HEK293 (cell line): ENCODE data around the gene DENND2A.

ENCODE experiments used
- CTCF ChIA-PET: fragments of 350-600 bp; formaldehyde crosslinking; extraction: SDS; loops from one replicate; lab custom pipeline; 2021; ENCODE audit warnings: antibody characterized with exemption; lab: Yijun Ruan, JAX
- POLR2A ChIA-PET: fragments of 300-600 bp; formaldehyde crosslinking; extraction: SDS; loops from one replicate; lab custom pipeline; 2020; ENCODE audit warnings: antibody characterized with exemption, inconsistent platforms; lab: Yijun Ruan, JAX
- H3K27ac ChIP-seq: fragments of 200-500 bp; sonication (Bioruptor generic); 2 replicates; pipeline ENCODE4 v1.5.1; 2014; ENCODE audit warnings: low read depth, low read length, control low read depth, inconsistent platforms; ENCODE audit errors: extremely low read depth
- H3K36me3 ChIP-seq, 2 experiments: fragments of 200-500 bp in 1 of 2; sonication (Bioruptor generic) in 1 of 2; 1 replicate in 1 of 2; 2 replicates in 1 of 2; pipeline ENCODE4 v1.5.1; 2014 to 2017; ENCODE audit warnings: inconsistent platforms in 2 of 2, low read length in 2 of 2; ENCODE audit not compliant: control insufficient read depth in 2 of 2, insufficient read depth in 1 of 2
- H3K4me1 ChIP-seq: fragments of 200-500 bp; sonication (Bioruptor generic); 2 replicates; pipeline ENCODE4 v1.5.1; 2014; ENCODE audit warnings: mild to moderate bottlenecking, low read length, inconsistent platforms; ENCODE audit not compliant: control insufficient read depth, insufficient read depth
- H3K4me3 ChIP-seq: 2 replicates; pipeline ENCODE4 v1.5.1; 2011; ENCODE audit warnings: low read depth, mild to moderate bottlenecking, control low read depth, low read length, moderate library complexity
- H3K9me3 ChIP-seq: fragments of 200-500 bp; sonication (Bioruptor generic); 2 replicates; pipeline ENCODE4 v1.5.1; 2014; ENCODE audit warnings: low read depth, low read length, inconsistent platforms; ENCODE audit not compliant: control insufficient read depth, insufficient read depth
- ELK4 ChIP-seq: IDR thresholded peaks from 2 replicates; pipeline ENCODE4 v1.6.1; 2011; ENCODE audit warnings: mild to moderate bottlenecking, low read depth, low read length, borderline replicate concordance
- IKZF3 ChIP-seq: fragments of 450-650 bp; IDR thresholded peaks from 2 replicates; pipeline ENCODE4 v1.5.0; 2018; ENCODE audit warnings: missing biosample characterization, mild to moderate bottlenecking, missing genetic modification characterization, moderate library complexity
- KLF10 ChIP-seq: fragments of 450-650 bp; IDR thresholded peaks from 2 replicates; pipeline ENCODE4 v1.5.1; 2018; ENCODE audit warnings: missing biosample characterization, mild to moderate bottlenecking, missing genetic modification characterization
- MEIS1 ChIP-seq: sonication (generic); formaldehyde crosslinking; IDR thresholded peaks from 2 replicates; pipeline ENCODE4 v1.8.1; 2022; ENCODE audit warnings: missing genetic modification reagents, mild to moderate bottlenecking, borderline replicate concordance
- SETDB1 ChIP-seq: IDR thresholded peaks from one replicate; pipeline ENCODE4 v1.6.1; 2017; ENCODE audit warnings: mild to moderate bottlenecking, low read length, moderate library complexity, mixed read lengths; ENCODE audit not compliant: insufficient read length
- TRIM28 ChIP-seq: IDR thresholded peaks from 2 replicates; pipeline ENCODE4 v1.6.1; 2011; ENCODE audit warnings: low read length, control low read depth, borderline replicate concordance
- ZBTB7A ChIP-seq: fragments of 450-650 bp; formaldehyde crosslinking; IDR thresholded peaks from 2 replicates; pipeline ENCODE4 v1.5.1; 2016; ENCODE audit warnings: low read depth, missing biosample characterization, missing genetic modification characterization
- ZEB2 ChIP-seq: fragments of 450-650 bp; formaldehyde crosslinking; IDR thresholded peaks from 2 replicates; pipeline ENCODE4 v1.5.1; 2016; ENCODE audit warnings: missing biosample characterization, missing genetic modification characterization
- ZNF2 ChIP-seq: fragments of 450-650 bp; formaldehyde crosslinking; IDR thresholded peaks from 2 replicates; pipeline ENCODE4 v1.5.1; 2016; ENCODE audit warnings: missing biosample characterization, missing genetic modification characterization
- ZNF26 ChIP-seq: fragments of 450-650 bp; formaldehyde crosslinking; IDR thresholded peaks from 2 replicates; pipeline ENCODE4 v1.5.1; 2016; ENCODE audit warnings: missing biosample characterization, missing genetic modification characterization
- ZNF341 ChIP-seq: fragments of 450-650 bp; formaldehyde crosslinking; IDR thresholded peaks from 2 replicates; pipeline ENCODE4; 2016; ENCODE audit warnings: low read depth, missing biosample characterization, missing genetic modification characterization
- ZNF350 ChIP-seq: fragments of 450-650 bp; formaldehyde crosslinking; IDR thresholded peaks from 2 replicates; pipeline ENCODE4 v1.5.0; 2017; ENCODE audit warnings: missing biosample characterization, mild to moderate bottlenecking, missing genetic modification characterization
- ZNF433 ChIP-seq: fragments of 450-650 bp; formaldehyde crosslinking; IDR thresholded peaks from 2 replicates; pipeline ENCODE4 v1.5.1; 2016; ENCODE audit warnings: missing biosample characterization, missing genetic modification characterization, low read depth
- ZNF488 ChIP-seq: fragments of 450-650 bp; formaldehyde crosslinking; IDR thresholded peaks from 2 replicates; pipeline ENCODE4 v1.5.1; 2016; ENCODE audit warnings: missing biosample characterization, missing genetic modification characterization
- ZNF513 ChIP-seq: fragments of 450-650 bp; IDR thresholded peaks from 2 replicates; pipeline ENCODE4 v1.5.1; 2018; ENCODE audit warnings: missing biosample characterization, missing genetic modification characterization
- ZNF521 ChIP-seq: fragments of 450-650 bp; formaldehyde crosslinking; IDR thresholded peaks from 2 replicates; pipeline ENCODE4 v1.5.1; 2017; ENCODE audit warnings: missing biosample characterization, mild to moderate bottlenecking, missing genetic modification characterization
- ZNF530 ChIP-seq: fragments of 450-650 bp; formaldehyde crosslinking; IDR thresholded peaks from 2 replicates; pipeline ENCODE4 v1.5.1; 2016; ENCODE audit warnings: low read depth, missing biosample characterization, missing genetic modification characterization

The DENND2A gene

GRCh38 chr7:140653319-140654108 is 12.9 kb upstream of the DENND2A start (continued):
- TF ChIP-seq SETDB1 (no peak), KLF10 (no peak), ZBTB7A (tag by site-specific recombination) (no peak), TRIM28 (peak; percentile 62; the same call in 1 of the 2 replicates), ZNF513 (no peak), ZNF341 (tag by site-specific recombination) (no peak), ZNF488 (tag by site-specific recombination) (no peak), IKZF3 (peak; percentile 97), ZNF521 (tag by site-specific recombination) (no peak), ZNF2 (tag by site-specific recombination) (0 out of 2 replicates have a peak, but pooled peaks have one; percentile 47)

- Histone ChIP-seq H3K4me3 (no peak overlapping the region), H3K4me1 (no peaks in the 10 kb centered on the region), H3K36me3 (no peaks in the 10 kb centered on the region), H3K9me3 (no peaks in the 10 kb centered on the region), H3K27ac (no peak overlapping the region)
- ChIA-PET CTCF (interaction anchor here (4.3 kb wide), 1 partner anchor 133 kb away, joined by 25 read pairs; no protein-coding TSS in a partner anchor), POLR2A (interaction anchor here (0.5 kb wide), 1 partner anchor 254 kb away, joined by 6 read pairs; no protein-coding TSS in a partner anchor)
- no peak for TF ChIP-seq ZNF350 (tag by site-specific recombination)
- TF ChIP-seq ELK4, result no peak
- no peak for TF ChIP-seq ZNF530 (tag by site-specific recombination)
- TF ChIP-seq ZEB2 (tag by site-specific recombination), result no peak
These were observed 9.8 kb upstream of the DENND2A start for GRCh38 chr7:140650367-140650766.

GRCh38 chr7:140649556-140650205 is 9.1 kb upstream of the DENND2A start:
- Histone ChIP-seq H3K4me1 (no peaks in the 10 kb centered on the region), H3K4me3 (no peak overlapping the region), H3K36me3 (no peaks in the 10 kb centered on the region)
- CTCF ChIA-PET, result interaction anchor here (0.6 to 4.3 kb wide), 5 partner anchors 113 to 225 kb away, joined by 3 to 25 read pairs (median 4); no protein-coding TSS in a partner anchor
- TF ChIP-seq MEIS1 (no peak), ZNF26 (tag by site-specific recombination) (peak; percentile 64; the same call in 1 of the 2 replicates), ZNF433 (tag by site-specific recombination) (no peak)
- TF ChIP-seq, all 188 proteins: peak for 1
- H3K9me3 ChIP-seq, result no peaks in the 10 kb centered on the region
- POLR2A ChIA-PET, result interaction anchor here (0.6 kb wide), 1 partner anchor 13 kb away, joined by 3 read pairs; no protein-coding TSS in a partner anchor
- H3K27ac ChIP-seq, result no peak overlapping the region
